Spleen (tissue), 11 donors: Measurements from ENCODE around the gene C11orf54. TPM values are rescaled to one million over a fixed set of nuclear protein-coding genes. Genes with fewer than 3 reads are reported as not detected.
A peak's percentile ranks its signal among the peaks of the same experiment; 100 is the strongest.

Source experiments
- DNase-seq: peaks from one replicate; pipeline ENCODE4 v3.0.0-alpha.2; 2020
- H3K27ac ChIP-seq, 8 donors: fragments of 200-600 bp; sonication (generic) in 7 of 8; 1 replicate in 4 of 8; 2 replicates in 4 of 8; pipeline versions ENCODE4 v1.5.0 to v1.8.0; 2016 to 2021; ENCODE audit warnings: inconsistent platforms in 4 of 8, mild to moderate bottlenecking in 4 of 8, moderate library complexity in 1 of 8
- H3K27me3 ChIP-seq, 7 donors: fragments of 200-600 bp; sonication (generic) in 6 of 7; replicated peaks in 1 of 7; 1 replicate in 4 of 7; 2 replicates in 3 of 7; pipeline versions ENCODE4 v1.5.0 to v1.8.0; 2016 to 2021; ENCODE audit warnings: inconsistent platforms in 3 of 7, mild to moderate bottlenecking in 1 of 7
- H3K36me3 ChIP-seq, 6 donors: fragments of 200-600 bp; sonication (generic) in 5 of 6; 1 replicate in 4 of 6; 2 replicates in 2 of 6; pipeline versions ENCODE4 v1.5.0 to v1.8.0; 2016 to 2021; ENCODE audit warnings: inconsistent platforms in 2 of 6
- H3K4me1 ChIP-seq, 6 donors: fragments of 200-600 bp; sonication (generic) in 5 of 6; 1 replicate in 3 of 6; 2 replicates in 3 of 6; pipeline versions ENCODE4 v1.5.0 to v1.8.0; 2016 to 2021; ENCODE audit warnings: inconsistent platforms in 3 of 6
- H3K4me3 ChIP-seq, 8 donors: fragments of 200-600 bp; sonication (generic) in 7 of 8; 1 replicate in 4 of 8; 2 replicates in 4 of 8; pipeline versions ENCODE4 v1.5.0 to v1.8.0; 2016 to 2021; ENCODE audit warnings: inconsistent platforms in 4 of 8, mild to moderate bottlenecking in 4 of 8, moderate library complexity in 2 of 8
- H3K9me3 ChIP-seq, 8 donors: fragments of 200-600 bp; sonication (generic) in 7 of 8; 1 replicate in 4 of 8; 2 replicates in 4 of 8; pipeline versions ENCODE4 v1.5.0 to v1.8.0; 2016 to 2021; ENCODE audit warnings: inconsistent platforms in 4 of 8
- POLR2A ChIP-seq, 3 donors: fragments of 450-650 bp; IDR thresholded peaks; one replicate each; pipeline ENCODE4 v1.5.1; 2017; ENCODE audit warnings: antibody characterized with exemption in 3 of 3, mild to moderate bottlenecking in 1 of 3
- POLR2AphosphoS5 ChIP-seq, 3 donors: sonication (generic); formaldehyde crosslinking; IDR thresholded peaks; one replicate each; pipeline ENCODE4 v1.5.1; 2017; ENCODE audit warnings: antibody characterized with exemption in 3 of 3
- WGBS, 5 donors: extraction: QIAGEN DNeasy Blood & Tissue Kit in 3 of 5; methylation state at CpG; one replicate each; pipeline versions ENCODE4 v1.1.5 to v1.1.7; 2013 to 2018; 5-methylcytosine and 5-hydroxymethylcytosine counted together
- intact Hi-C: fragments of 100-400 bp; cut with DNase I; formaldehyde crosslinking; loops from one replicate; pipeline ENCODE4 v1.15.0; 2023; ENCODE audit warnings: low total_unique reads
- polyA plus RNA-seq, 3 donors: library from polyadenylated mRNA; stranded (reverse); fragments of 200-250 nt; gene quantifications; one replicate each; pipeline ENCODE4 v1.2.1, GENCODE V29; 2013
- total RNA-seq, 7 donors: library from RNA; depleted of rRNA in 3 of 7; stranded (reverse); fragments of >200 nt in 3 of 7; fragmentation: NEBNext Ultra II Directional in 4 of 7; extraction: Animal tissue kit (Norgen Biotek cat#: 25700) in 4 of 7; gene quantifications; one replicate each; pipeline versions ENCODE4 v1.1.0 to v1.2.1, GENCODE V29; 2016 to 2021
- TF ChIP-seq, protein P1 (sequence below), 11 experiments: fragments of 200-600 bp in 7 of 11; fragments of 450-650 bp in 4 of 11; sonication (generic) in 4 of 11; IDR thresholded peaks in 8 of 11; conservative IDR thresholded peaks in 3 of 11; 1 replicate in 7 of 11; 2 replicates in 4 of 11; pipeline versions ENCODE4 v1.4.0 to v1.8.0; 2016 to 2021; ENCODE audit warnings: antibody characterized with exemption in 11 of 11, inconsistent platforms in 4 of 11, mild to moderate bottlenecking in 1 of 11
- donor health status: healthy with polysubstance abuse.
- donor health status: DM: no; HTN: no; CAD: no; lungs with moderate emphysema.
- donor health status: DM: no; HTN: no; CAD: no.
- donor health status: Bipolar disorder and iron deficiency.
- donor health status: healthy.
- donor health status: DM: no; HTN: no; CAD: no.
- donor health status: DM: yes; HTN: yes; CAD: no.

The C11orf54 gene
- total and polyA plus RNA-seq, 10 donors, result 10.5 to 36.3 (median 24.9) TPM

DNA sequence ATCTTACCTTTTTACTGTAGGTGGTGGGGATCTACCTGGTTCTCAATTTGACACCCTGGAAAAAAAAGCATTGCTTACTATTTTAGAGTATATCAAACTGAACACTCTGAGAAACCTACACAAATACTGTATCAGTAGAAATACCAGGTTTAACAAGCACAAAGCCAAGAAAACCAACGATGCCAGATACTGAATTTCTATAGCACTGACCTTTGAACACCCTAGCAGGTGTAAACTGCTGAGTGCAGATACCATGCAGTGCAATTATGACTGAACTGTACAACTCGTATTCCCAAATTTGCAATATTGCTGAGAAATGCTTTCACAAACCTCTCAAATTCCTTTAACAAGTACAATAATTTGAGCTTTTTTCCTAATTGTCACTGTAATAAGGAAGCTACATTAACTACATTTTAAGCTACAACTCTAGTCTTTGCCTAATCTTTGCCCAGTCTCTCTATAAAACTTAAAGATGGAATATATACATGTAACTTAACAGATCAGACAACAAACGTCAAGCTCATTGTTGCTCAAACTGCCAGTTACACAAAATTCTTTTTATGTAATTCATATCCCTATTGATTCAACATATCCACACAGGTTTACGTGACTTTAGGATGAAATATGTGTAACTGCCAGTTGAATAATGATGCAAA, 9.1 kb upstream of the C11orf54 start:
- Histone ChIP-seq H3K9me3 (no peaks in the 10 kb centered on the region), H3K4me1 (peaks cover 2 to 46% (median 32%) of the 10 kb centered on the region in 6 donors), H3K27me3 (no peaks in the 10 kb centered on the region), H3K36me3 (peaks cover 0 to 100% (median 99%) of the 10 kb centered on the region in 6 donors), H3K4me3 (no peak overlapping the region), H3K27ac (no peak overlapping the region)
- intact Hi-C loops, result no loop called here
- DNase-seq, result no peak
- TF ChIP-seq POLR2AphosphoS5 (IDR thresholded peaks at IDR 0.05) (no peak), POLR2A (IDR thresholded peaks at IDR 0.05) (no peak)
- TF ChIP-seq, protein P1, sequence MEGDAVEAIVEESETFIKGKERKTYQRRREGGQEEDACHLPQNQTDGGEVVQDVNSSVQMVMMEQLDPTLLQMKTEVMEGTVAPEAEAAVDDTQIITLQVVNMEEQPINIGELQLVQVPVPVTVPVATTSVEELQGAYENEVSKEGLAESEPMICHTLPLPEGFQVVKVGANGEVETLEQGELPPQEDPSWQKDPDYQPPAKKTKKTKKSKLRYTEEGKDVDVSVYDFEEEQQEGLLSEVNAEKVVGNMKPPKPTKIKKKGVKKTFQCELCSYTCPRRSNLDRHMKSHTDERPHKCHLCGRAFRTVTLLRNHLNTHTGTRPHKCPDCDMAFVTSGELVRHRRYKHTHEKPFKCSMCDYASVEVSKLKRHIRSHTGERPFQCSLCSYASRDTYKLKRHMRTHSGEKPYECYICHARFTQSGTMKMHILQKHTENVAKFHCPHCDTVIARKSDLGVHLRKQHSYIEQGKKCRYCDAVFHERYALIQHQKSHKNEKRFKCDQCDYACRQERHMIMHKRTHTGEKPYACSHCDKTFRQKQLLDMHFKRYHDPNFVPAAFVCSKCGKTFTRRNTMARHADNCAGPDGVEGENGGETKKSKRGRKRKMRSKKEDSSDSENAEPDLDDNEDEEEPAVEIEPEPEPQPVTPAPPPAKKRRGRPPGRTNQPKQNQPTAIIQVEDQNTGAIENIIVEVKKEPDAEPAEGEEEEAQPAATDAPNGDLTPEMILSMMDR (IDR thresholded peaks at IDR 0.05 in 8 of 11, conservative IDR thresholded peaks at IDR 0.05 in 3 of 11), result no peak
- WGBS, 5 donors, result 68 to 84% (median 72%) methylated on average over 4 of the region's 4 CpGs

DNA sequence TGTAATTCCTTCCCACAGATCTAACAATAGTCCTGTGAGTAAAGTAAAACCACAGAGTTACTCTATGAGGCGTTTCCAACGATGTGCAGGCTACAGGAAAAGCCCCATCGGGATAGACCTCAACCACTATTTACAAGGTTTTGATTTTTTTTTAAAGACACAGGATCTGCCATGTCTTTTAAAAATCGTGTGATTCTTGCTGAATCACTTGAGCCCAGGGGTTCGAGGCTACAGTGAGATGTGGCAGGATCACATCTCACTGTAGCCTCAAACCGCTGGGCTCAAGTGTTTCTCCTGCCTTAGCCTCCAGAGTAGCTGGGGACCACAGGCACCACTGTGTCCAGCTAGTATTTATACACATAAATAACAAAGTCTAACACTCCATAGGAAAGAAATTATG, 8.0 kb upstream of the C11orf54 start:
- Histone ChIP-seq H3K27me3 (no peaks in the 10 kb centered on the region), H3K27ac (peak overlapping the region in 1 of 8 donors; percentile 28), H3K9me3 (no peaks in the 10 kb centered on the region), H3K4me3 (no peak overlapping the region), H3K4me1 (peaks cover 13 to 57% (median 43%) of the 10 kb centered on the region in 6 donors), H3K36me3 (peaks cover 0 to 100% (median 98%) of the 10 kb centered on the region in 6 donors)
- intact Hi-C loops, result no loop called here
- TF ChIP-seq POLR2A (IDR thresholded peaks at IDR 0.05), result no peak
- TF ChIP-seq, protein P1 (IDR thresholded peaks at IDR 0.05 in 8 of 11, conservative IDR thresholded peaks at IDR 0.05 in 3 of 11), result no peak
- no peak for TF ChIP-seq POLR2AphosphoS5 (IDR thresholded peaks at IDR 0.05)
- no peak for DNase-seq
- WGBS, 5 donors, result 40 to 63% (median 55%) methylated on average over 6 of the region's 6 CpGs

GRCh38 chr11:93734427-93735222, 6.8 kb upstream of the C11orf54 start:
- Histone ChIP-seq H3K27me3 (no peaks in the 10 kb centered on the region), H3K4me3 (no peak overlapping the region), H3K9me3 (no peaks in the 10 kb centered on the region), H3K27ac (no peak overlapping the region), H3K4me1 (peaks cover 24 to 69% (median 55%) of the 10 kb centered on the region in 6 donors), H3K36me3 (peaks cover 0 to 100% (median 89%) of the 10 kb centered on the region in 6 donors)
- DNase-seq, result no peak
- intact Hi-C loops, result no loop called here
- WGBS, 5 donors, result 74 to 90% (median 82%) methylated on average over 1 of the region's 1 CpG
- TF ChIP-seq, protein P1 (IDR thresholded peaks at IDR 0.05 in 8 of 11, conservative IDR thresholded peaks at IDR 0.05 in 3 of 11), result no peak
- TF ChIP-seq POLR2AphosphoS5 (IDR thresholded peaks at IDR 0.05), result no peak
- no peak for TF ChIP-seq POLR2A (IDR thresholded peaks at IDR 0.05)

- H3K27me3 ChIP-seq, result no peaks in the 10 kb centered on the region
- peaks cover 0 to 90% (median 79%) of the 10 kb centered on the region in 6 donors for H3K36me3 ChIP-seq
- no peak overlapping the region for H3K27ac ChIP-seq
- no peak overlapping the region for H3K4me3 ChIP-seq
- intact Hi-C loops, result no loop called here
- no peak for TF ChIP-seq POLR2AphosphoS5 (IDR thresholded peaks at IDR 0.05)
- TF ChIP-seq POLR2A (IDR thresholded peaks at IDR 0.05), result no peak
- TF ChIP-seq, protein P1 (IDR thresholded peaks at IDR 0.05 in 8 of 11, conservative IDR thresholded peaks at IDR 0.05 in 3 of 11), result no peak
- peaks cover 25 to 79% (median 65%) of the 10 kb centered on the region in 6 donors for H3K4me1 ChIP-seq
- no peak for DNase-seq
- WGBS, 5 donors, result 74 to 95% (median 78%) methylated on average over 1 of the region's 1 CpG
- no peaks in the 10 kb centered on the region for H3K9me3 ChIP-seq
Measured at GRCh38 chr11:93735627-93736026, 5.8 kb upstream of the C11orf54 start.
